PFSK-1 (cell line): ENCODE results near the gene LAMC1.

Experiments
- POLR2AphosphoS5 ChIP-seq: IDR thresholded peaks from 2 replicates; pipeline ENCODE4 v1.6.1; 2012; ENCODE audit warnings: low read depth, mild to moderate bottlenecking, control low read depth, low read length, moderate library complexity
- TAF1 ChIP-seq: IDR thresholded peaks from 2 replicates; pipeline ENCODE4 v1.6.1; 2012; ENCODE audit warnings: low read length, control low read depth, borderline replicate concordance; ENCODE audit not compliant: insufficient read depth
- TF ChIP-seq, protein P1 (sequence below), 2 experiments: IDR thresholded peaks; 2 replicates each; pipeline versions ENCODE4 v1.6.1 to v1.8.0; 2011 to 2012; ENCODE audit warnings: low read depth in 2 of 2, low read length in 2 of 2, control low read depth in 1 of 2, inconsistent platforms in 1 of 2, mild to moderate bottlenecking in 1 of 2, moderate library complexity in 1 of 2; ENCODE audit not compliant: insufficient read depth in 1 of 2

DNA sequence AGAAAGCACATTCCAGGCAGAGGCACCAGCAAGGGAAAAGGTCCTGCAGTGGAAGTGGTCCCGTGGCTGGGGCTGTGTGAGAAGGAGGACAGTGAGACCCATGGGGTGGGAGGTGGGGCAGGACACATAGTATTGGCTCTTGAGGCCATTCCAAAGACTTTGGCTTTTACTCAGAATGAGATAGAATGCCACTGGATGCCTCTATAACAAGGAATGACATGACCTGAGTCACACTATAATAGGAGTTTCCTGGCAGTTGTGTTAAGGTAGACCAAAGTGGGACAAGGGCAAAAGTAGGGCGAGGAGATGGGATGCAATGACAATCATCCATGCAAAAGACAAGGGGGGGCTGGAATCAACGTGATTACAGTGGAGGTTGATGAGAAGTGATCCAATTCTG is 138.2 kb downstream of the LAMC1 start:
- TF ChIP-seq, protein P1, sequence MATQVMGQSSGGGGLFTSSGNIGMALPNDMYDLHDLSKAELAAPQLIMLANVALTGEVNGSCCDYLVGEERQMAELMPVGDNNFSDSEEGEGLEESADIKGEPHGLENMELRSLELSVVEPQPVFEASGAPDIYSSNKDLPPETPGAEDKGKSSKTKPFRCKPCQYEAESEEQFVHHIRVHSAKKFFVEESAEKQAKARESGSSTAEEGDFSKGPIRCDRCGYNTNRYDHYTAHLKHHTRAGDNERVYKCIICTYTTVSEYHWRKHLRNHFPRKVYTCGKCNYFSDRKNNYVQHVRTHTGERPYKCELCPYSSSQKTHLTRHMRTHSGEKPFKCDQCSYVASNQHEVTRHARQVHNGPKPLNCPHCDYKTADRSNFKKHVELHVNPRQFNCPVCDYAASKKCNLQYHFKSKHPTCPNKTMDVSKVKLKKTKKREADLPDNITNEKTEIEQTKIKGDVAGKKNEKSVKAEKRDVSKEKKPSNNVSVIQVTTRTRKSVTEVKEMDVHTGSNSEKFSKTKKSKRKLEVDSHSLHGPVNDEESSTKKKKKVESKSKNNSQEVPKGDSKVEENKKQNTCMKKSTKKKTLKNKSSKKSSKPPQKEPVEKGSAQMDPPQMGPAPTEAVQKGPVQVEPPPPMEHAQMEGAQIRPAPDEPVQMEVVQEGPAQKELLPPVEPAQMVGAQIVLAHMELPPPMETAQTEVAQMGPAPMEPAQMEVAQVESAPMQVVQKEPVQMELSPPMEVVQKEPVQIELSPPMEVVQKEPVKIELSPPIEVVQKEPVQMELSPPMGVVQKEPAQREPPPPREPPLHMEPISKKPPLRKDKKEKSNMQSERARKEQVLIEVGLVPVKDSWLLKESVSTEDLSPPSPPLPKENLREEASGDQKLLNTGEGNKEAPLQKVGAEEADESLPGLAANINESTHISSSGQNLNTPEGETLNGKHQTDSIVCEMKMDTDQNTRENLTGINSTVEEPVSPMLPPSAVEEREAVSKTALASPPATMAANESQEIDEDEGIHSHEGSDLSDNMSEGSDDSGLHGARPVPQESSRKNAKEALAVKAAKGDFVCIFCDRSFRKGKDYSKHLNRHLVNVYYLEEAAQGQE (IDR thresholded peaks at IDR 0.05; ENCODE audit: insufficient read depth in 1 of 2, low read depth in 2 of 2, low read length in 2 of 2), result no peak
- TF ChIP-seq POLR2AphosphoS5, result no peak
- no peak for TF ChIP-seq TAF1
